Esophagus (tissue), 2 donors: ENCODE data around the gene PEAK1. TPM values are rescaled to one million over a fixed set of nuclear protein-coding genes. Genes with fewer than 3 reads are reported as not detected.

ENCODE experiments used
- H3K27ac ChIP-seq, 2 donors: one replicate each; pipeline ENCODE4 v1.5.1; 2013; ENCODE audit warnings: low read depth in 2 of 2, mild to moderate bottlenecking in 2 of 2, inconsistent platforms in 1 of 2, low read length in 1 of 2, moderate library complexity in 1 of 2
- H3K27me3 ChIP-seq, 2 donors: one replicate each; pipeline ENCODE4 v1.6.1; 2013; ENCODE audit warnings: low read length in 2 of 2, control low read depth in 1 of 2, mild to moderate bottlenecking in 1 of 2; ENCODE audit not compliant: insufficient read depth in 2 of 2, control insufficient read depth in 1 of 2
- H3K36me3 ChIP-seq, 2 donors: one replicate each; pipeline ENCODE4 v1.6.1; 2013; ENCODE audit warnings: low read length in 1 of 2; ENCODE audit not compliant: control insufficient read depth in 2 of 2, insufficient read depth in 2 of 2
- H3K4me1 ChIP-seq, 2 donors: one replicate each; pipeline ENCODE4 v1.6.1; 2013; ENCODE audit warnings: low read length in 1 of 2; ENCODE audit not compliant: control insufficient read depth in 2 of 2, insufficient read depth in 2 of 2
- H3K4me3 ChIP-seq, 2 donors: one replicate each; pipeline ENCODE4 v1.5.1; 2013; ENCODE audit warnings: low read length in 2 of 2, mild to moderate bottlenecking in 2 of 2, low read depth in 1 of 2, moderate library complexity in 1 of 2
- H3K9me3 ChIP-seq, 2 donors: one replicate each; pipeline ENCODE4 v1.6.1; 2013; ENCODE audit warnings: mild to moderate bottlenecking in 2 of 2, low read depth in 1 of 2, low read length in 1 of 2, moderate library complexity in 1 of 2; ENCODE audit not compliant: control insufficient read depth in 2 of 2, insufficient read depth in 1 of 2
- WGBS, 2 donors: extraction: QIAGEN DNeasy Blood & Tissue Kit; methylation state at CpG; one replicate each; pipeline ENCODE4 v1.1.7; 2013; 5-methylcytosine and 5-hydroxymethylcytosine counted together
- polyA plus RNA-seq, 2 donors: library from polyadenylated mRNA; stranded (reverse); fragments of 200-250 nt; gene quantifications; one replicate each; pipeline ENCODE4 v1.2.3, GENCODE V29; 2013
- donor health status: healthy with polysubstance abuse.
- donor health status: Bipolar disorder and iron deficiency.

PEAK1 gene
- polyA plus RNA-seq, 2 donors: 1.9 to 3.6 TPM

DNA sequence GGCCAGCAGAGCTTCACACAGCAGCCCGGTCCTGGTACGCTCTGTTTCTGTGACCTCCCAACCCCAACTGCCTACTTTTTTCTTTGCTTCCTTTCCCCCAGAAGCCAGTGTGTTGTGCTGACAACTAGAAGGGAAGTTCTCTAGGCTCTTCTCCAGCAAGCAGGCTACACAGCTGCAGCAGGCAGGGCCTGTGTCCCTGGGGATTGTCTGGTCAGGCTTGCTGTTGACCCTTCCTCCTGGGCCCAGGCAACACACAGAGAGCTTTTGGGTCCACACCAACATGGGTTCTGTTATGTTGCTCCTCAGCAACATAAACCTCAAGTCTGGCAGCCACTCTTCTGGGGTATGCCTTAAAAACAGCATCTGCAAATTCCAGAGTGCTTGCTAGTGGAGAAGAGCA, 312.8 kb downstream of the PEAK1 start:
- Histone ChIP-seq H3K36me3 (peaks cover 0 to 4% of the 10 kb centered on the region in 2 donors), H3K4me1 (peaks cover 0 to 2% of the 10 kb centered on the region in 2 donors), H3K9me3 (no peaks in the 10 kb centered on the region), H3K27ac (no peak overlapping the region), H3K4me3 (no peak overlapping the region), H3K27me3 (no peaks in the 10 kb centered on the region)
- WGBS, 2 donors: 78 to 80% methylated on average over 2 of the region's 2 CpGs

DNA sequence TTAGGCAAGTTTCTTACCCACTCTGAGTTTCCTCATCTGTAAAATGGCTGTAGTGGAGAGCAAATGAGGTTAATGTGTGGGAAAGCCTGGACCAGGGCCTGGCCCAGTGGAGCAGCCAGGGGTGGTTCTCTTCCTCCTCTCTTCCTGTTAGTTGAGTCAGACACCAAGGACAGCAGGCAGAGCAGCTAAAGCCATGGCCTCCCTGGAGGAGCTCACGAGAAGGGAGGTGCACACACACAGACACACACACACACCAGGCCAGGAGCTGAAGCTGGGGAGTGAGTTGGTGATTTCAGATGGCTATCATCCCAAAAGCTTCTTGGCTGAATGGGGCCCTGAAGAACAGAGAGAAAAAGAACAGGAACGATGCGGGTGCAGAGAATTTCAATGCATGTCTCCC, 315.7 kb downstream of the PEAK1 start:
- H3K9me3 ChIP-seq: no peaks in the 10 kb centered on the region
- H3K4me1 ChIP-seq: no peaks in the 10 kb centered on the region
- no peak overlapping the region for H3K27ac ChIP-seq
- no peaks in the 10 kb centered on the region for H3K27me3 ChIP-seq
- WGBS, 2 donors: 83 to 92% methylated on average over 3 of the region's 3 CpGs
- H3K4me3 ChIP-seq: no peak overlapping the region
- no peaks in the 10 kb centered on the region for H3K36me3 ChIP-seq

DNA sequence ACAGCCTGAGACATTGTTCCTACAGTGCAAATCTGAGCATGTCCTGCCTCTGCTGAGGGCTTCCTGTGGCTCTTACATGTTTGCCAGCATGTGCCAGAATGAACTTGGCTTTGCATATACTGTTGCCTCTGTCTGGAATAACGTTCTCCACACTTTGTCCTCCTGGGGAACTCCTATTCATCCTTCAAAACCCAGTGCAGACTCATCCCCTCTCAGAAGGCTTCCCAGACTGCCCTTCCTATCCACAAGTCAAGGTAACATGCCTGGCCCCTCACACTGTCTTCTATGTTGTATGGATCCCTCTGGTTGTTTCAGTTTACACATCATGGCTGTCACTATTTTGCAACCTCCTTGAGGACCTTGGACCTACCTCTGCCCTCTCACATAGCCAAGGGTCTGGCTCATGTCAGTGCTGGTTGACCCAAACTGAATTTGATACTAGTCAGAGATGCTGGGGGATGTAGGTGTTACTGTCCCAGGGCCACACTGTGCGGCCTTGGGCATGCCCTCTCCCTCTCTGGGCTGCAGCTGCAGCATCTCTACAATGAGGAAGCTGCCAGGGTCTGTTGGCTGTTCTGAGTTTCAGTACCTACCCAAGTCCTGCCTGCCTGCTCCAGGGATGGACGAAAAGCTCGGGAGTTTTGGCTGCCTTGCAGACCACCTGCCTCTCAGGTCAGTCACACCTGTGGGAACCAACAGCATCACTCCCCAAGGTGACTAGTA, 320.0 kb downstream of the PEAK1 start:
- 86 to 87% methylated on average over 4 of the region's 4 CpGs for WGBS, 2 donors

DNA sequence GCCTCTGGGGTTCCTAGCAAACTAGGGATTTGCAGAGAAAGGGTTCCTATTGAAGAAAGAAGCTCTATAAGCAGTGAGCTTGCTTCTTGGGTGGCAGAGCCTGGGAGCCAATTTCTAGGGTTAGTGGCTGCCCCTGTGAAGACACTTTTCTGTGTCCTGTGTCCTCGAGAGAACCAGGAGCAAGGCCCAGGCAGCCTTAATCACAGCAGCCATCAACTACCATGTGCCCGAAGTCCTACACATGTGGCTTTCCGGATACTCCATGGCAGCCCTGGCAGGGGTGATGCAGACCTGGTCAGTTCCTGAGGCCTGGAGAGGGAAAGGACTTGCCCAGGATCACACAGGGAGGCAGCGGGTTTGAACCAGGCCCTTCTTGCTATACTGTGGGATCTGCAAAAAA, 321.3 kb downstream of the PEAK1 start:
- H3K4me1 ChIP-seq: no peaks in the 10 kb centered on the region
- WGBS, 2 donors: 93 to 95% methylated on average over 4 of the region's 4 CpGs

More for the DNA sequence above, 320.0 kb downstream of the PEAK1 start:
- Histone ChIP-seq H3K9me3 (no peaks in the 10 kb centered on the region), H3K4me1 (no peaks in the 10 kb centered on the region), H3K4me3 (no peak overlapping the region), H3K27me3 (no peaks in the 10 kb centered on the region), H3K27ac (no peak overlapping the region), H3K36me3 (no peaks in the 10 kb centered on the region)

DNA sequence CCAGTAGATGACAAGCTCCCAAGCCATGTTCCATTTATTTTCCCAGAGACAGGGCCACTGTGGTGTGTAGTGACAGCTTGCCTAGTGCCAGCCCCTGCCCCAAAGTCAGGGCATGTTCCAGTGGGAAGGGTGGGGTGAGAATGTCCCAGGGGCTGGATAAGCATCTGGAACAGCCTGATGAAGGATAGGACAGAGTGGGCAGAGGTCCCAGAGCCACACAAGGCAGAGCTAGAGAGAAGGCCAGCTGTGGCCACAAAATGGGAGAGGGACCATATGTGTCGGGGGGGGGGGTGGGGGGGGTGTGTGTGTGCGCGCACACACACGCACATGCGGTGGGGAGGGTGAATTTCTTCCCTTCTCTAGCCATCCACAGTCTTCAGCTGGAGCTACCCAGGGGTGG, 322.0 kb downstream of the PEAK1 start:
- Histone ChIP-seq H3K27me3 (no peaks in the 10 kb centered on the region), H3K4me3 (no peak overlapping the region), H3K27ac (no peak overlapping the region), H3K9me3 (no peaks in the 10 kb centered on the region), H3K36me3 (no peaks in the 10 kb centered on the region), H3K4me1 (no peaks in the 10 kb centered on the region)
- WGBS, 2 donors: 85 to 100% methylated on average over 1 to 5 of the region's 5 CpGs

More for the DNA sequence above, 321.3 kb downstream of the PEAK1 start:
- H3K4me3 ChIP-seq: no peak overlapping the region
- no peak overlapping the region for H3K27ac ChIP-seq
- H3K27me3 ChIP-seq: no peaks in the 10 kb centered on the region
- no peaks in the 10 kb centered on the region for H3K9me3 ChIP-seq
- no peaks in the 10 kb centered on the region for H3K36me3 ChIP-seq

DNA sequence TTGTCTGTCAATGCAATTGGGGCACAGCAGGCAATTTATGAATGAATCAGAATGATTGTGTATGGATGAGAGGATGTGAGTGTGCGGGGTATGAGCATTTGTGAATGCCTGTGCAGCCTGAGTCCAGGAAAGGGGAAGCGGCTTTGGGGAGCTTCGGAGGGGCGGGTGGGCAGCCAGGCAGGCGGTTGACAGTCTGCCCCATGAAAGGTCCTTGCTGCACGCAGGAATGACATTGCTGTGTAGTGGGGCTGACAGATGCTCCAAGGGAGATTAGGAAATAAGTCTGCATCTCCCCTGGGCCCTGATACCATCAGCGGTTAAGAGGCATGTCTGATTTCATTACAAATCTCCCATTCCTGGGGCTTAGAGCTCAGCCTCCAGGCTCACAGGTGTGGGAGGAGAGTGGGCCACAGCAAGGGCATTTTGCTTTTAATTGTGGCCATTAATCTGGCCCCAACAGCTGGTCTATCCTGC, 322.6 kb downstream of the PEAK1 start:
- Histone ChIP-seq H3K27ac (no peak overlapping the region), H3K9me3 (no peaks in the 10 kb centered on the region), H3K36me3 (no peaks in the 10 kb centered on the region), H3K4me1 (no peaks in the 10 kb centered on the region), H3K27me3 (no peaks in the 10 kb centered on the region), H3K4me3 (no peak overlapping the region)
- 78 to 91% methylated on average over 7 of the region's 7 CpGs for WGBS, 2 donors

DNA sequence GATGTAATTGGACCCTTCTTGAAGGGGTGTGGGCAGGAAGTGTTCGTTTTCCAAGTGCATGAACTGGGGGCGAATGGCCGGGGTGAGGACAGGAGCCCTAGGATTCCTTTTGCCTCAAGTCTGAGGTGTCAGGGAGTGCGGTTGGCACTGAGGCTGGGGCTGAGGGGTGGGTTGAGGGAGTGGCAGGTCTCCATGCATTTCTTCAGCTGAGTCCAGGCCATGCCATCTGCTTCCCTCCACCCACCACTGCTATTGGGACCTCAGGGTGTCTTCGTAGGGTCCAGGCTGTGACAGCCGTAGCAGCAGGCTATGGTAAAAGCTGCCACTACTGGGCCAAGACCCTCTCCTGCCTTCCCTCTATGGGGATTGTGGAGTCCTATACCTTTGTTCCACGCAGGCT, 323.4 kb downstream of the PEAK1 start:
- H3K4me1 ChIP-seq: no peaks in the 10 kb centered on the region
- no peak overlapping the region for H3K27ac ChIP-seq
- H3K4me3 ChIP-seq: no peak overlapping the region
- H3K27me3 ChIP-seq: no peaks in the 10 kb centered on the region
- 90 to 92% methylated on average over 7 of the region's 7 CpGs for whole genome bisulfite sequencing, 2 donors
- no peaks in the 10 kb centered on the region for H3K9me3 ChIP-seq
- no peaks in the 10 kb centered on the region for H3K36me3 ChIP-seq

DNA sequence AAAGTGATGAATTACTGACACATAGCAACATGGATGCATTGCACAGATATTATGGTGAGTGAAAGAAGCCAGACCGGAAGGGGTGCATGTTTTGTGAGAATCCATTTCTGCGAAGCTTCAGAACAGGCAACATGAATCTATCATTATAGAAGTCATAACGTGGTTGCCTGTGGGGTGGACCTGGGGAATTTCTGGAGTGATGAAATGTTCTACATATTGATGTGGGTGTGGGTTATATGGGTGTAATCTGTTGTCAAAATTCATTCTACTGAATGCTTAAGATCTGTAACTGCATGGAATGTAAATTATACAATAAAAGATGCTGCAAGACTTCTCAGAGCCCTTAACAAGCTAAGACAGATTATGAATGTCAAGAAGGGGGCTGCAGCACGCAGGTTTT, 323.8 kb downstream of the PEAK1 start:
- Histone ChIP-seq H3K27ac (no peak overlapping the region), H3K36me3 (no peaks in the 10 kb centered on the region), H3K4me3 (no peak overlapping the region), H3K4me1 (no peaks in the 10 kb centered on the region), H3K9me3 (no peaks in the 10 kb centered on the region), H3K27me3 (no peaks in the 10 kb centered on the region)
- 64 to 78% methylated on average over 4 of the region's 4 CpGs for WGBS, 2 donors

DNA sequence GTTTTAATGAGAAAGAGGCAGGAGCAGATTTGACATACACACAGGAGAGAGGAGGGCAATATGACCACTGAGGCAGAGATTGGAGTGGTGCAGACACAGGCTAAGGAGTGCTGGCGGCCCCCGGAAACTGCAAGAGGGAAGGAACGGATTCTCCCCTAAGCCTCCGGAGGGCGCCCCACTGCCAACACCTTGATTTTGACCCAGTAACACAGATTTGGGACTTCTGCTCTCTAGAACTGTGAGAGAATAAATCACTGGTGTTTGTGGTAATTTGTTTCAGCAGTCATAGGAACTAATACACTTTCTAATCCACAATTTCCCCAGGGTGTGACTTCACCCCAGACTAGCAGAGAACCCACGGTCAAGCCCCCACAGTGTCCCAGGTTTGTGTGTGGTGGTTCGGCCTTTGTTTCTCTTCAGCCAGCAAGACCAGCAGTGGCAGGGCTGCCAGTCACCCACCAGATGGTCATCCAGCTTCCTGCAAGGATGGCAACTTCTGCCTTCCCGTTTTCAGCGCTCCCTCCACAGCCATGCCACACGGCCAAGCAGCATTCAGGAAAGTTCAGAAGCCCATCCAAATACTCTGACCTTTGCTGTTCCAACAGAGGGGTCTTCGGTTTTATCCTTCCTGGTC, 325.4 kb downstream of the PEAK1 start:
- Histone ChIP-seq H3K4me3 (no peak overlapping the region), H3K9me3 (no peaks in the 10 kb centered on the region), H3K27ac (no peak overlapping the region), H3K4me1 (no peaks in the 10 kb centered on the region), H3K27me3 (no peaks in the 10 kb centered on the region), H3K36me3 (no peaks in the 10 kb centered on the region)
- WGBS, 2 donors: 78 to 94% methylated on average over 11 of the region's 11 CpGs

DNA sequence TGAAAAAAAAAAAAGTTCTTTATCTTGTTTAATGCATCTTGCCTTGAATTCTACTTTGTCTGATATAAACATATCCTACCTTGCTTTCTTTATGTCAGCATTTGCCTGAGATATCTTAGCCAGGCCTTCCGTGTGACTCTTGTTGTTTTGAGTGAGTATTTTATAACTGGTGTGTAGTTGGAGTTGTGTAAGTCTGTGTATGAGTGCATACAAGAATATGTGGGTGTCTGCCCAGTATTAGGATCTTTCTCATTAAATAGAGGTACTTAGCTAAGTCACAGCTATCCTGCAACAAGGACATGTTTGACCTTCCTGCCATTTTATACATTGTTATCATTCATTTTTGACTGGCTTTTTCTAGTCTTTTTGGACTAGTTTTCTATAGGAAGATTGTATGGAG, 326.5 kb downstream of the PEAK1 start:
- Histone ChIP-seq H3K27me3 (no peaks in the 10 kb centered on the region), H3K36me3 (no peaks in the 10 kb centered on the region), H3K4me1 (no peaks in the 10 kb centered on the region), H3K4me3 (no peak overlapping the region), H3K27ac (no peak overlapping the region), H3K9me3 (no peaks in the 10 kb centered on the region)
- WGBS, 2 donors: 86 to 91% methylated on average over 1 of the region's 1 CpG
